H1 (cell line): ENCODE measurements around the gene SUDS3. TPM values are rescaled to one million over a fixed set of nuclear protein-coding genes. Genes with fewer than 3 reads are reported as not detected.

Experiments used
- CTCF ChIA-PET: fragments of 300-600 bp; sonication (Branson Sonifier 250); formaldehyde crosslinking; loops from one replicate; lab custom pipeline; 2021; ENCODE audit not compliant: partially characterized antibody; lab: Charles Lee
- POLR2A ChIA-PET: fragments of 300-600 bp; sonication (Branson Sonifier 250); formaldehyde crosslinking; loops from one replicate; lab custom pipeline; 2021; ENCODE audit warnings: inconsistent platforms; ENCODE audit not compliant: partially characterized antibody; lab: Charles Lee
- DNase-seq, 2 experiments: peaks; one replicate each; pipeline versions ENCODE4 v3.0.0 to v3.0.0-alpha.2; 2010 to 2022; ENCODE audit warnings: low spot score in 2 of 2, low read depth in 1 of 2, mixed read lengths in 1 of 2
- FAIRE-seq: peaks from 2 replicates; lab custom pipeline; 2011; peaks lifted over from hg19 to GRCh38; lab: Jason Lieb, UNC
- H2AFZ ChIP-seq: 2 replicates; pipeline ENCODE4 v1.8.1; 2012; ENCODE audit warnings: low read length, inconsistent platforms
- H2AK5ac ChIP-seq: 2 replicates; pipeline ENCODE4 v1.6.1; 2013; ENCODE audit warnings: low read depth, low read length
- H2BK120ac ChIP-seq: replicated peaks from 2 replicates; pipeline ENCODE3; 2013; ENCODE audit warnings: low read depth, low read length, inconsistent platforms
- H2BK12ac ChIP-seq: 2 replicates; pipeline ENCODE4 v1.6.1; 2013; ENCODE audit warnings: low read depth, low read length
- H2BK15ac ChIP-seq: 2 replicates; pipeline ENCODE4 v1.6.1; 2013; ENCODE audit warnings: low read length
- H2BK20ac ChIP-seq: 2 replicates; pipeline ENCODE4 v1.6.1; 2013; ENCODE audit warnings: low read length
- H2BK5ac ChIP-seq: 2 replicates; pipeline ENCODE4 v1.6.1; 2013; ENCODE audit warnings: low read depth, low read length
- H3K14ac ChIP-seq: 2 replicates; pipeline ENCODE4 v1.6.1; 2013; ENCODE audit warnings: inconsistent platforms; ENCODE audit not compliant: insufficient read length
- H3K18ac ChIP-seq: 2 replicates; pipeline ENCODE4 v1.6.1; 2013; ENCODE audit warnings: low read length; ENCODE audit errors: extremely low read depth
- H3K23ac ChIP-seq: 2 replicates; pipeline ENCODE4 v1.6.1; 2013; ENCODE audit warnings: inconsistent platforms; ENCODE audit not compliant: insufficient read length
- H3K23me2 ChIP-seq: 2 replicates; pipeline ENCODE4 v1.6.1; 2013; ENCODE audit warnings: low read depth, low read length
- H3K27ac ChIP-seq: 2 replicates; pipeline ENCODE4 v1.6.1; 2011; ENCODE audit warnings: low read depth, low read length, inconsistent platforms
- H3K27me3 ChIP-seq, 4 experiments: replicated peaks in 1 of 4; 1 replicate in 1 of 4; 2 replicates in 3 of 4; pipeline versions ENCODE4 v1.6.1 to v1.8.1; 2011 to 2013; ENCODE audit warnings: low read length in 3 of 4, mild to moderate bottlenecking in 3 of 4, inconsistent platforms in 2 of 4, mixed read lengths in 2 of 4, moderate library complexity in 1 of 4; ENCODE audit not compliant: control insufficient read depth in 3 of 4, insufficient read depth in 3 of 4; ENCODE audit errors: extremely low read depth in 1 of 4
- H3K36me3 ChIP-seq, 4 experiments: 2 replicates each; pipeline versions ENCODE4 v1.6.1 to v1.8.1; 2011 to 2013; ENCODE audit warnings: mild to moderate bottlenecking in 4 of 4, low read length in 3 of 4, moderate library complexity in 2 of 4, control low read depth in 1 of 4, inconsistent platforms in 1 of 4; ENCODE audit not compliant: insufficient read depth in 4 of 4, control insufficient read depth in 2 of 4
- H3K4ac ChIP-seq: replicated peaks from 2 replicates; pipeline ENCODE3; 2013; ENCODE audit warnings: low read length, low read depth, mixed read lengths, inconsistent platforms; ENCODE audit not compliant: insufficient read length
- H3K4me1 ChIP-seq, 4 experiments: replicated peaks in 1 of 4; 1 replicate in 1 of 4; 2 replicates in 3 of 4; pipeline versions ENCODE4 v1.6.1 to v1.8.1; 2011 to 2013; ENCODE audit warnings: low read length in 3 of 4, inconsistent platforms in 2 of 4, mixed read lengths in 1 of 4; ENCODE audit not compliant: insufficient read depth in 4 of 4, control insufficient read depth in 3 of 4
- H3K4me2 ChIP-seq, 2 experiments: 2 replicates each; pipeline versions ENCODE4 v1.6.1 to v1.8.1; 2011 to 2013; ENCODE audit warnings: low read depth in 2 of 2, low read length in 2 of 2, control low read depth in 1 of 2, inconsistent platforms in 1 of 2, mild to moderate bottlenecking in 1 of 2; ENCODE audit not compliant: insufficient read depth in 1 of 2
- H3K4me3 ChIP-seq, 4 experiments: fragments of 200-600, 300-600 bp in 1 of 4; sonication (generic), shearing (Covaris generic), sonication (Bioruptor Twin) in 1 of 4; 2 replicates each; pipeline versions ENCODE4 v1.5.1 to v1.8.1; 2011 to 2016; ENCODE audit warnings: low read length in 4 of 4, low read depth in 3 of 4, control low read depth in 2 of 4, inconsistent platforms in 2 of 4, mild to moderate bottlenecking in 2 of 4, mixed read lengths in 1 of 4, moderate library complexity in 1 of 4; ENCODE audit not compliant: insufficient read depth in 2 of 4; ENCODE audit errors: extremely low read depth in 1 of 4
- H3K56ac ChIP-seq: replicated peaks from 2 replicates; pipeline ENCODE3; 2013; ENCODE audit warnings: low read depth, mild to moderate bottlenecking, mixed read lengths, low read length, inconsistent platforms; ENCODE audit not compliant: insufficient read length
- H3K79me1 ChIP-seq: 2 replicates; pipeline ENCODE4 v1.6.1; 2013; ENCODE audit warnings: low read depth, low read length, control low read depth
- H3K79me2 ChIP-seq, 2 experiments: 2 replicates each; pipeline versions ENCODE4 v1.6.1 to v1.8.1; 2012 to 2013; ENCODE audit warnings: low read length in 2 of 2, mild to moderate bottlenecking in 2 of 2, inconsistent platforms in 1 of 2; ENCODE audit not compliant: insufficient read depth in 2 of 2, control insufficient read depth in 1 of 2
- H3K9ac ChIP-seq, 4 experiments: replicated peaks in 1 of 4; 1 replicate in 1 of 4; 2 replicates in 3 of 4; pipeline versions ENCODE4 v1.6.1 to v1.8.1; 2011 to 2013; ENCODE audit warnings: low read depth in 3 of 4, low read length in 3 of 4, control low read depth in 2 of 4, mild to moderate bottlenecking in 2 of 4, moderate library complexity in 2 of 4, inconsistent platforms in 1 of 4; ENCODE audit errors: extremely low read depth in 1 of 4
- H3K9me3 ChIP-seq, 2 experiments: 2 replicates each; pipeline versions ENCODE4 v1.6.1 to v1.8.1; 2012 to 2013; ENCODE audit warnings: mild to moderate bottlenecking in 2 of 2, moderate library complexity in 2 of 2, control low read depth in 1 of 2, inconsistent platforms in 1 of 2, low read depth in 1 of 2, low read length in 1 of 2, mixed read lengths in 1 of 2; ENCODE audit not compliant: insufficient read depth in 2 of 2
- H4K20me1 ChIP-seq, 2 experiments: replicated peaks in 1 of 2; 2 replicates each; pipeline versions ENCODE3 to v1.8.1; 2011 to 2013; ENCODE audit warnings: inconsistent platforms in 2 of 2, low read length in 2 of 2, mild to moderate bottlenecking in 1 of 2; ENCODE audit not compliant: insufficient read depth in 2 of 2, control insufficient read depth in 1 of 2
- H4K5ac ChIP-seq: 2 replicates; pipeline ENCODE4 v1.6.1; 2013; ENCODE audit warnings: low read length, low read depth, mixed read lengths, inconsistent platforms; ENCODE audit not compliant: insufficient read length
- H4K8ac ChIP-seq: 2 replicates; pipeline ENCODE4 v1.8.0; 2013; ENCODE audit warnings: mild to moderate bottlenecking, moderate library complexity, low read length, inconsistent platforms; ENCODE audit not compliant: insufficient read depth; ENCODE audit errors: extremely low read depth
- H4K91ac ChIP-seq: replicated peaks from 2 replicates; pipeline ENCODE3; 2013; ENCODE audit warnings: low read length, mixed read lengths, inconsistent platforms; ENCODE audit not compliant: insufficient read length
- ATF2 ChIP-seq: IDR thresholded peaks from 2 replicates; pipeline ENCODE4 v1.6.1; 2012; ENCODE audit warnings: low read length, inconsistent platforms
- CBX5 ChIP-seq: fragments of 300-800, 300-1000 bp; sonication (generic); IDR thresholded peaks from 2 replicates; pipeline ENCODE4 v1.7.1; 2016; ENCODE audit warnings: antibody characterized with exemption, low read length, low read depth
- CEBPB ChIP-seq: IDR thresholded peaks from 2 replicates; pipeline ENCODE4 v1.6.1; 2012; ENCODE audit warnings: low read depth, low read length
- HDAC2 ChIP-seq, 2 experiments: fragments of 300-600 bp in 1 of 2; sonication (generic) in 1 of 2; IDR thresholded peaks; 2 replicates each; pipeline ENCODE4 v1.6.1; 2011 to 2012; ENCODE audit warnings: low read depth in 2 of 2, low read length in 2 of 2, mild to moderate bottlenecking in 2 of 2, moderate library complexity in 2 of 2, borderline replicate concordance in 1 of 2, inconsistent platforms in 1 of 2
- JUN ChIP-seq: IDR thresholded peaks from 2 replicates; pipeline ENCODE4 v1.6.1; 2011; ENCODE audit warnings: low read depth, mild to moderate bottlenecking, improper control_type of control experiment, low read length
- NANOG ChIP-seq: IDR thresholded peaks from 2 replicates; pipeline ENCODE4 v1.6.1; 2011; ENCODE audit warnings: low read length, low read depth, mild to moderate bottlenecking, inconsistent platforms; ENCODE audit not compliant: insufficient read depth, poor library complexity, severe bottlenecking
- POLR2AphosphoS5 ChIP-seq: IDR thresholded peaks from 2 replicates; pipeline ENCODE4 v1.6.1; 2011; ENCODE audit warnings: low read depth, low read length
- RAD21 ChIP-seq, 2 experiments: IDR thresholded peaks in 1 of 2; conservative IDR thresholded peaks in 1 of 2; 2 replicates each; pipeline ENCODE4 v1.6.1; 2011; ENCODE audit warnings: low read depth in 2 of 2, low read length in 2 of 2, improper control_type of control experiment in 1 of 2, inconsistent platforms in 1 of 2, mild to moderate bottlenecking in 1 of 2, moderate library complexity in 1 of 2
- RBBP5 ChIP-seq: IDR thresholded peaks from 2 replicates; pipeline ENCODE4 v1.7.1; 2012; ENCODE audit warnings: low read depth, mild to moderate bottlenecking, inconsistent platforms, low read length, moderate library complexity, borderline replicate concordance
- SP1 ChIP-seq: IDR thresholded peaks from 2 replicates; pipeline ENCODE4 v1.6.1; 2011; ENCODE audit warnings: low read depth, low read length
- TAF1 ChIP-seq: IDR thresholded peaks from 2 replicates; pipeline ENCODE4 v1.6.1; 2011; ENCODE audit warnings: mild to moderate bottlenecking, low read depth, low read length
- WGBS, 2 experiments: shearing (Covaris generic) in 1 of 2; methylation state at CpG; one replicate each; pipeline versions ENCODE4 v1.1.6 to v1.1.7; 2013 to 2015; ENCODE audit warnings: low lambda C conversion rate in 2 of 2, mixed read lengths in 2 of 2, inconsistent platforms in 1 of 2, low coverage in 1 of 2, missing lambda C conversion rate in 1 of 2; ENCODE audit not compliant: insufficient replicate concordance in 2 of 2, insufficient coverage in 1 of 2, insufficient read length in 1 of 2; ENCODE audit errors: extremely low coverage in 1 of 2, missing lambda C conversion rate in 1 of 2; 5-methylcytosine and 5-hydroxymethylcytosine counted together
- polyA plus RNA-seq, 7 experiments: library from polyadenylated mRNA; depleted of rRNA in 3 of 7; stranded (reverse) in 5 of 7; unstranded in 2 of 7; fragments of >200 nt in 5 of 7; fragments of 200-250 nt in 2 of 7; gene quantifications; 1 replicate in 5 of 7; 2 replicates in 1 of 7; 4 replicates in 1 of 7; pipeline versions ENCODE4 v1.2.1 to v1.2.3, GENCODE V29; 2011 to 2013; ENCODE audit warnings: missing spikeins in 2 of 7, mixed read lengths in 2 of 7
- total RNA-seq: library from RNA; stranded (reverse); fragmentation: NEBNext Ultra II Directional; extraction: Animal tissue kit (Norgen Biotek cat#: 25700); gene quantifications from 2 replicates; pipeline ENCODE4 v1.2.1, GENCODE V29; 2021

Gene SUDS3
- total and polyA plus RNA-seq, 2 of the 8 experiments (the other 6 are each of a cell fraction or from before 2014, with no cell fraction given), result 30.0 to 58.7 TPM

DNA sequence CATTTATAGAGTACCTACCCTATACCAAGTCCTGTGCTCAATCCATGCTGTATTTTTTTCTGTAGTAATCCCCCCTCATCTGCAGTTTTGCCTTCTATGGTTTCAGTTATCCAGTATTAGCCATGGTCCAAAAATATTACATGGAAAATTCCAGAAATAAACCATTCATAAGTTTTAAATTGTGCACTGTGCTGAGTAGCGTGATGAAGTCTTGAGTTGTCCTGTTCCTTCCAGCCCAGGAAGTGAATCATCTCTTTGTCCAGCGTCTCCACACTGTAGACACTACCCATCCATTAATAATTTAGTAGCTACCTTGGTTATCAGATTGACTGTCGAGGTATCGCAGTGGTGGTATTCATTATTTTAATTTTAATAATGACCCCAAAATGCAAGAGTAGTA is 54.2 kb downstream of the SUDS3 start:
- Histone ChIP-seq H3K36me3 (no peaks in the 10 kb centered on the region; a peak in 1 of 8 replicates), H2BK15ac (no peak overlapping the region), H3K23me2 (0 out of 2 replicates have a peak, but pooled peaks cover 2% of the 10 kb centered on the region), H3K27me3 (no peaks in the 10 kb centered on the region), H4K91ac (no peak overlapping the region), H3K79me2 (no peaks in the 10 kb centered on the region), H3K9me3 (no peaks in the 10 kb centered on the region), H2AFZ (no peak overlapping the region), H3K56ac (no peak overlapping the region), H3K79me1 (no peaks in the 10 kb centered on the region), H2BK5ac (no peak overlapping the region), H2BK12ac (no peak overlapping the region), H3K27ac (no peak overlapping the region), H3K9ac (no peak overlapping the region), H2BK120ac (no peak overlapping the region), H3K4me2 (no peak overlapping the region), H3K4ac (no peak overlapping the region), H3K4me3 (no peak overlapping the region), H4K20me1 (no peaks in the 10 kb centered on the region), H4K5ac (no peak overlapping the region), H3K23ac (no peak overlapping the region), H4K8ac (no peak overlapping the region), H2BK20ac (no peak overlapping the region), H3K18ac (no peak overlapping the region), H3K14ac (no peak overlapping the region), H2AK5ac (no peak overlapping the region), H3K4me1 (peaks cover 0 to 4% (median 0%) of the 10 kb centered on the region in 4 experiments; a peak in 2 of 7 replicates)
- ChIA-PET CTCF (interaction anchor here (0.6 to 1.1 kb wide), 2 partner anchors 50 to 274 kb away, joined by 3 to 5 read pairs; no protein-coding TSS in a partner anchor), POLR2A (interaction anchor here (0.6 kb wide), 2 partner anchors 74 to 253 kb away, joined by 3 read pairs; no protein-coding TSS in a partner anchor)
- FAIRE-seq (no peak), DNase-seq (no peak)
- 96% methylated on average over 4 of the region's 4 CpGs; no CpG with 5 or more reads in 1 of the 2 experiments for WGBS, 2 experiments
- TF ChIP-seq JUN (no peak), SP1 (no peak), POLR2AphosphoS5 (no peak), NANOG (no peak), RAD21 (IDR thresholded peaks at IDR 0.05 in 1 of 2, conservative IDR thresholded peaks at IDR 0.05 in 1 of 2; ENCODE audit: low read depth in 2 of 2, low read length in 2 of 2) (no peak), TAF1 (no peak), CBX5 (no peak), HDAC2 (IDR thresholded peaks at IDR 0.05; ENCODE audit: borderline replicate concordance in 1 of 2, low read depth in 2 of 2, low read length in 2 of 2) (no peak), CEBPB (no peak), ATF2 (no peak), RBBP5 (no peak)
